Neural cell (in vitro differentiated cells): ENCODE results near the gene VEGFB. TPM values are rescaled to one million over a fixed set of nuclear protein-coding genes. Genes with fewer than 3 reads are reported as not detected.

Experiments used
- H2AFZ ChIP-seq: fragments of 200-600, 300-800 bp; sonication (generic), shearing (Covaris generic); 2 replicates; pipeline ENCODE4 v1.6.0; 2014; ENCODE audit warnings: low read depth, mild to moderate bottlenecking, antibody characterized with exemption, low read length, moderate library complexity
- H3F3A ChIP-seq: fragments of 200-600 bp; shearing (Covaris generic); 2 replicates; pipeline ENCODE4 v1.6.1; 2016; ENCODE audit warnings: mild to moderate bottlenecking, moderate library complexity, mixed read lengths, antibody characterized with exemption, low read length; ENCODE audit not compliant: insufficient read depth, poor library complexity, severe bottlenecking
- H3K27ac ChIP-seq: fragments of 200-600, 300-800 bp; sonication (generic), shearing (Covaris generic); 2 replicates; pipeline ENCODE4 v1.5.1; 2014; ENCODE audit warnings: mild to moderate bottlenecking, low read length, moderate library complexity
- H3K27me3 ChIP-seq: fragments of 300-800, 200-600 bp; sonication (generic), shearing (Covaris generic); 2 replicates; pipeline ENCODE4 v1.6.0; 2014; ENCODE audit warnings: mild to moderate bottlenecking, low read depth, low read length, moderate library complexity; ENCODE audit not compliant: insufficient read depth
- H3K36me3 ChIP-seq: fragments of 300-800, 200-600 bp; sonication (generic), shearing (Covaris generic); 2 replicates; pipeline ENCODE4 v1.5.1; 2014; ENCODE audit warnings: mild to moderate bottlenecking, antibody characterized with exemption, low read length, moderate library complexity; ENCODE audit not compliant: insufficient read depth
- H3K4me2 ChIP-seq: fragments of 300-800, 200-600 bp; sonication (generic), shearing (Covaris generic); 2 replicates; pipeline ENCODE4 v1.6.0; 2014; ENCODE audit warnings: mild to moderate bottlenecking, low read length
- H3K4me3 ChIP-seq: fragments of 300-800, 200-600 bp; sonication (generic), shearing (Covaris generic); 2 replicates; pipeline ENCODE4 v1.5.1; 2014; ENCODE audit warnings: mild to moderate bottlenecking, low read length, moderate library complexity
- H3K79me2 ChIP-seq: fragments of 200-600 bp; shearing (Covaris generic); replicated peaks from 2 replicates; pipeline ENCODE4 v1.6.0; 2014; ENCODE audit warnings: mild to moderate bottlenecking, low read length, moderate library complexity; ENCODE audit not compliant: insufficient read depth
- H3K9ac ChIP-seq: fragments of 300-800, 200-600 bp; sonication (generic), shearing (Covaris generic); 2 replicates; pipeline ENCODE4 v1.6.1; 2016; ENCODE audit warnings: mild to moderate bottlenecking, low read length, mixed read lengths
- H3K9me2 ChIP-seq: fragments of 200-600 bp; shearing (Covaris generic); 2 replicates; pipeline ENCODE4 v1.6.1; 2016; ENCODE audit warnings: mild to moderate bottlenecking, low read length, mixed read lengths; ENCODE audit not compliant: insufficient read depth
- H3K9me3 ChIP-seq: fragments of 200-600, 300-800 bp; sonication (generic), shearing (Covaris generic); 2 replicates; pipeline ENCODE4 v1.6.1; 2016; ENCODE audit warnings: mild to moderate bottlenecking, mixed run types, low read length, moderate library complexity, mixed read lengths
- H4K20me1 ChIP-seq: fragments of 200-600 bp; shearing (Covaris generic); 2 replicates; pipeline ENCODE4 v1.6.1; 2016; ENCODE audit warnings: mild to moderate bottlenecking, mixed run types; ENCODE audit not compliant: insufficient read depth
- CTCF ChIP-seq: fragments of 450-650 bp; IDR thresholded peaks from 2 replicates; pipeline ENCODE4 v1.5.1; 2014; ENCODE audit warnings: antibody characterized with exemption, mild to moderate bottlenecking, moderate library complexity; ENCODE audit not compliant: poor library complexity, severe bottlenecking
- EP300 ChIP-seq: fragments of 450-650 bp; conservative IDR thresholded peaks from 2 replicates; pipeline ENCODE4 v1.6.1; 2014; ENCODE audit warnings: antibody characterized with exemption, mild to moderate bottlenecking, moderate library complexity; ENCODE audit not compliant: poor library complexity, severe bottlenecking
- EZH2 ChIP-seq: fragments of 200-600, 300-800 bp; shearing (Covaris generic), sonication (generic); IDR thresholded peaks from 2 replicates; pipeline ENCODE4 v1.6.1; 2014; ENCODE audit warnings: antibody characterized with exemption, low read length, borderline replicate concordance, mild to moderate bottlenecking; ENCODE audit not compliant: insufficient read depth, poor library complexity, severe bottlenecking
- MXI1 ChIP-seq: fragments of 450-650 bp; conservative IDR thresholded peaks from 2 replicates; pipeline ENCODE4 v1.6.1; 2014; ENCODE audit warnings: antibody characterized with exemption, mild to moderate bottlenecking; ENCODE audit not compliant: poor library complexity, severe bottlenecking
- POLR2AphosphoS5 ChIP-seq: IDR thresholded peaks from 2 replicates; pipeline ENCODE4 v1.6.1; 2012
- SMC3 ChIP-seq: fragments of 450-650 bp; conservative IDR thresholded peaks from 2 replicates; pipeline ENCODE4 v1.6.1; 2014; ENCODE audit warnings: antibody characterized with exemption, mild to moderate bottlenecking, moderate library complexity; ENCODE audit not compliant: poor library complexity
- TAF1 ChIP-seq: IDR thresholded peaks from 2 replicates; pipeline ENCODE4 v1.6.1; 2012; ENCODE audit warnings: low read depth
- polyA plus RNA-seq: library from polyadenylated mRNA; depleted of rRNA; stranded (reverse); fragments of >200 nt; gene quantifications from 2 replicates; pipeline ENCODE4 v1.2.3, GENCODE V29; 2014
- TF ChIP-seq, protein P1 (sequence below): IDR thresholded peaks from 2 replicates; pipeline ENCODE4 v1.6.1; 2012; ENCODE audit warnings: borderline replicate concordance

The VEGFB gene
- polyA plus RNA-seq, 1 donor from 2014 or later = 4.8 TPM

DNA sequence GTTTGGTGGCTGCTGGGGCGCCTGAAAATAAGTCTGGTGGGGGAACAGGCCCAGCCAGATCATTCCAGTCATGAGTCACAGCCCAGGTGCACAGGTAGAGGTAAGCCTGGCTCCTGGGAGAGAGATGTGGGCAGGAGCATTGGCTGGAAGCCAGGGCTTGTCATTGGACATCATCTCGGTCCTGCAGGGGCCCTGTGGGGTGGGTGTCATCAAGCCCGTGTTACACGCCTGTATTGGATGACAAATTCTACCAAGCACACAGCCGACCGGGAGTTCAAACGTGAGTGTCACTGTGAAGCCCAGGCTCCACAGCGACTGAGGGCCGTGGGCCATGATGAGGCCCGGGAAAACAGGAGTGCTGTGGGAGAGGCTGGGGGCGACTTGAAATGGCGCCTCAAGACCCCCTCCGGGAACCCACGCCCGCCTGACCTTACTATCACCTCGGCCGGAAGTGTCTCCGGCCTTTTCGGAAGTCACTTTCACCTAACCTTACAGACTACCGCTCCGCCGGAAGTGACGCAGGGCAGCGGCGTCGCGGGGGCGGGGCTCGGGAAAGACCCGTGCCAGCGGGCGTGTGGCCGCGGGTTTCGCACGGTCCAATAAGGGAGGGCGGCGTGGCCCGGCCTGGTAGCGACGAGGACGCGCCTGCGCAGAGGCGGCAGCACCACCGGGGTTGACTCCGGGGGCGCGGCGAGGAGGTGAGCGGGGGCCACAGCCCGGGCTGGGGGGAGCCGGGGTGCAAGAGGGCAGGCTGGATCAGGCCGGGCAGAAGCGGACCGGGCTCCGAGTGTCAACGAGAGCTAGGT is 6.3 kb downstream of the VEGFB start, which contains the start of gene FKBP2:
TSS of gene FKBP2 (plus strand) at position 661 of the 806 bp plus-strand sequence. CDS start 1,293 bp downstream, outside the sequence.
- H3K27ac ChIP-seq = peak within 1 kb of the TSS; percentile 94
- H3K9me3 ChIP-seq = no peaks in the 10 kb centered on the region

DNA sequence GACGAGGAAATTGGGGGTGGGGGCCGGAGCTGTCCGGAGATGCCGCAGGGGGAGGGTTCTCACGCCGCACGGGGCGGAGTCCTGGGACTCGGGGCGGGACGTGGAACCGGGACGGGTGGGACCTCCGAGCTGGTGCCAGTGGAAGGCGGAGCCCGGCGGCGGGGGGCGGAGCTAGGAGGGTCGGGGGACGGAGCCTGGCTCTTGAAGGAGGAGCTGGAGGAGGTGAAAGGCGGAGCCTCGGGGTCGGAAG is 6.8 kb downstream of the VEGFB start:
- TF ChIP-seq TAF1 (no peak), EP300 (no peak), MXI1 (peak; percentile 9), POLR2AphosphoS5 (peak; percentile 0)
- Histone ChIP-seq H3K9me3 (no peaks in the 10 kb centered on the region), H3K27ac (peak overlapping the region; percentile 94), H3K4me3 (peak overlapping the region; percentile 97), H3K9me2 (no peaks in the 10 kb centered on the region), H3K27me3 (no peaks in the 10 kb centered on the region), H3K4me2 (no peak overlapping the region), H3K9ac (peak overlapping the region; percentile 82), H3K36me3 (no peaks in the 10 kb centered on the region), H3K79me2 (peaks cover 12% of the 10 kb centered on the region), H3F3A (no peaks in the 10 kb centered on the region), H2AFZ (peak overlapping the region; percentile 15), H4K20me1 (no peaks in the 10 kb centered on the region)

More for the DNA sequence above, 6.3 kb downstream of the VEGFB start, which contains the start of gene FKBP2:
- no peaks in the 10 kb centered on the region for H3K36me3 ChIP-seq
- H3K4me2 ChIP-seq = peak within 1 kb of the TSS; percentile 80
- peak within 1 kb of the TSS; percentile 97 for H3K4me3 ChIP-seq
- no peaks in the 10 kb centered on the region for H3K27me3 ChIP-seq
- peak within 1 kb of the TSS; percentile 66 for H2AFZ ChIP-seq
- TF ChIP-seq, protein P1, sequence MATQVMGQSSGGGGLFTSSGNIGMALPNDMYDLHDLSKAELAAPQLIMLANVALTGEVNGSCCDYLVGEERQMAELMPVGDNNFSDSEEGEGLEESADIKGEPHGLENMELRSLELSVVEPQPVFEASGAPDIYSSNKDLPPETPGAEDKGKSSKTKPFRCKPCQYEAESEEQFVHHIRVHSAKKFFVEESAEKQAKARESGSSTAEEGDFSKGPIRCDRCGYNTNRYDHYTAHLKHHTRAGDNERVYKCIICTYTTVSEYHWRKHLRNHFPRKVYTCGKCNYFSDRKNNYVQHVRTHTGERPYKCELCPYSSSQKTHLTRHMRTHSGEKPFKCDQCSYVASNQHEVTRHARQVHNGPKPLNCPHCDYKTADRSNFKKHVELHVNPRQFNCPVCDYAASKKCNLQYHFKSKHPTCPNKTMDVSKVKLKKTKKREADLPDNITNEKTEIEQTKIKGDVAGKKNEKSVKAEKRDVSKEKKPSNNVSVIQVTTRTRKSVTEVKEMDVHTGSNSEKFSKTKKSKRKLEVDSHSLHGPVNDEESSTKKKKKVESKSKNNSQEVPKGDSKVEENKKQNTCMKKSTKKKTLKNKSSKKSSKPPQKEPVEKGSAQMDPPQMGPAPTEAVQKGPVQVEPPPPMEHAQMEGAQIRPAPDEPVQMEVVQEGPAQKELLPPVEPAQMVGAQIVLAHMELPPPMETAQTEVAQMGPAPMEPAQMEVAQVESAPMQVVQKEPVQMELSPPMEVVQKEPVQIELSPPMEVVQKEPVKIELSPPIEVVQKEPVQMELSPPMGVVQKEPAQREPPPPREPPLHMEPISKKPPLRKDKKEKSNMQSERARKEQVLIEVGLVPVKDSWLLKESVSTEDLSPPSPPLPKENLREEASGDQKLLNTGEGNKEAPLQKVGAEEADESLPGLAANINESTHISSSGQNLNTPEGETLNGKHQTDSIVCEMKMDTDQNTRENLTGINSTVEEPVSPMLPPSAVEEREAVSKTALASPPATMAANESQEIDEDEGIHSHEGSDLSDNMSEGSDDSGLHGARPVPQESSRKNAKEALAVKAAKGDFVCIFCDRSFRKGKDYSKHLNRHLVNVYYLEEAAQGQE = peak; percentile 77
- TF ChIP-seq TAF1 (peak; percentile 57), EP300 (peak; percentile 54), POLR2AphosphoS5 (peak; percentile 91), MXI1 (peak; percentile 62), SMC3 (no peak), EZH2 (no peak), CTCF (peak; percentile 7)
- H3K9ac ChIP-seq = peak within 1 kb of the TSS; percentile 82
- no peaks in the 10 kb centered on the region for H4K20me1 ChIP-seq
- no peaks in the 10 kb centered on the region for H3K9me2 ChIP-seq
- H3F3A ChIP-seq = no peaks in the 10 kb centered on the region
- peaks cover 7% of the 10 kb centered on the region for H3K79me2 ChIP-seq
